Neuronal stem cell (in vitro differentiated cells): Measurements from ENCODE around the gene ALKBH5. TPM values are rescaled to one million over a fixed set of nuclear protein-coding genes. Genes with fewer than 3 reads are reported as not detected.
A peak's percentile ranks its signal among the peaks of the same experiment; 100 is the strongest.

Experiments
- DNase-seq: peaks from one replicate; pipeline ENCODE4 v3.0.0-alpha.2; 2013; ENCODE audit warnings: low spot score
- H2AFZ ChIP-seq: one replicate; pipeline ENCODE4 v1.6.1; 2013; ENCODE audit warnings: mild to moderate bottlenecking, low read length, inconsistent platforms
- H2AK5ac ChIP-seq: 2 replicates; pipeline ENCODE4 v1.6.1; 2013; ENCODE audit warnings: low read depth, mild to moderate bottlenecking, inconsistent platforms, low read length, moderate library complexity, mixed read lengths
- H2BK120ac ChIP-seq: 2 replicates; pipeline ENCODE4 v1.6.1; 2013; ENCODE audit warnings: low read depth, mild to moderate bottlenecking, inconsistent platforms, low read length, moderate library complexity, mixed read lengths
- H2BK12ac ChIP-seq: one replicate; pipeline ENCODE4 v1.6.1; 2013; ENCODE audit warnings: low read length, inconsistent platforms
- H2BK15ac ChIP-seq: 2 replicates; pipeline ENCODE4 v1.6.1; 2013; ENCODE audit warnings: mild to moderate bottlenecking, low read length, inconsistent platforms, mixed read lengths
- H2BK5ac ChIP-seq: one replicate; pipeline ENCODE4 v1.6.1; 2013; ENCODE audit warnings: inconsistent platforms, mild to moderate bottlenecking, low read length, moderate library complexity
- H3K14ac ChIP-seq: one replicate; pipeline ENCODE4 v1.6.1; 2013; ENCODE audit warnings: low read length, inconsistent platforms
- H3K18ac ChIP-seq: 2 replicates; pipeline ENCODE4 v1.6.1; 2013; ENCODE audit warnings: low read length, inconsistent platforms
- H3K23ac ChIP-seq: 2 replicates; pipeline ENCODE4 v1.6.1; 2013; ENCODE audit warnings: low read depth, mild to moderate bottlenecking, mixed read lengths, low read length, inconsistent platforms; ENCODE audit not compliant: poor library complexity
- H3K27ac ChIP-seq: replicated peaks from 3 replicates; pipeline ENCODE4 v1.5.1; 2013; ENCODE audit warnings: low read length, inconsistent platforms
- H3K27me3 ChIP-seq, 3 experiments: 2 replicates each; pipeline ENCODE4 v1.6.1; 2013; ENCODE audit warnings: low read length in 3 of 3, mild to moderate bottlenecking in 2 of 3, inconsistent platforms in 1 of 3, low read depth in 1 of 3, mixed read lengths in 1 of 3, moderate library complexity in 1 of 3; ENCODE audit not compliant: control insufficient read depth in 3 of 3, insufficient read depth in 3 of 3
- H3K36me3 ChIP-seq, 2 donors: replicated peaks in 1 of 2; 2 replicates each; pipeline ENCODE4 v1.6.1; 2013; ENCODE audit warnings: low read length in 2 of 2; ENCODE audit not compliant: control insufficient read depth in 2 of 2, insufficient read depth in 2 of 2
- H3K4ac ChIP-seq: 2 replicates; pipeline ENCODE4 v1.6.1; 2013; ENCODE audit warnings: inconsistent platforms, mild to moderate bottlenecking, low read length, moderate library complexity
- H3K4me1 ChIP-seq, 2 donors: 1 replicate in 1 of 2; 2 replicates in 1 of 2; pipeline ENCODE4 v1.6.1; 2013; ENCODE audit warnings: low read length in 2 of 2, low read depth in 1 of 2; ENCODE audit not compliant: control insufficient read depth in 2 of 2, insufficient read depth in 1 of 2
- H3K4me2 ChIP-seq: one replicate; pipeline ENCODE4 v1.6.1; 2013; ENCODE audit warnings: mild to moderate bottlenecking, low read length, inconsistent platforms; ENCODE audit not compliant: insufficient read depth, poor library complexity, severe bottlenecking
- H3K4me3 ChIP-seq, 2 donors: 2 replicates each; pipeline ENCODE4 v1.5.1; 2013; ENCODE audit warnings: low read length in 2 of 2, mild to moderate bottlenecking in 2 of 2, inconsistent platforms in 1 of 2, moderate library complexity in 1 of 2
- H3K79me1 ChIP-seq: one replicate; pipeline ENCODE4 v1.6.1; 2013; ENCODE audit warnings: low read depth, mild to moderate bottlenecking, inconsistent platforms, low read length, moderate library complexity
- H3K9ac ChIP-seq: one replicate; pipeline ENCODE4 v1.6.1; 2013; ENCODE audit warnings: mild to moderate bottlenecking, low read depth, low read length, inconsistent platforms; ENCODE audit not compliant: poor library complexity
- H3K9me3 ChIP-seq, 2 donors: replicated peaks in 1 of 2; 2 replicates each; pipeline versions ENCODE3 to v1.6.1; 2013; ENCODE audit warnings: low read length in 2 of 2, mild to moderate bottlenecking in 2 of 2, inconsistent platforms in 1 of 2, low read depth in 1 of 2, mixed read lengths in 1 of 2, moderate library complexity in 1 of 2; ENCODE audit not compliant: control insufficient read depth in 2 of 2, insufficient read depth in 1 of 2
- H4K8ac ChIP-seq: one replicate; pipeline ENCODE4 v1.6.1; 2013; ENCODE audit warnings: low read depth, mild to moderate bottlenecking, inconsistent platforms, low read length, moderate library complexity
- H4K91ac ChIP-seq: one replicate; pipeline ENCODE4 v1.6.1; 2013; ENCODE audit warnings: low read length, low read depth, mild to moderate bottlenecking, inconsistent platforms; ENCODE audit not compliant: poor library complexity
- WGBS, 2 donors: extraction: QIAGEN DNeasy Blood & Tissue Kit; methylation state at CpG; one replicate each; pipeline ENCODE4 v1.1.7; 2013; ENCODE audit warnings: missing lambda C conversion rate in 2 of 2, mixed read lengths in 1 of 2; ENCODE audit not compliant: insufficient read length in 2 of 2, insufficient replicate concordance in 1 of 2; ENCODE audit errors: extremely low coverage in 2 of 2; 5-methylcytosine and 5-hydroxymethylcytosine counted together
- polyA plus RNA-seq, 2 experiments: library from polyadenylated mRNA; stranded (reverse); fragments of 200-250 nt; gene quantifications; one replicate each; pipeline ENCODE4 v1.2.3, GENCODE V29; 2013

The ALKBH5 gene
- polyA plus RNA-seq (2013, experiment 1 of 2) = 74.3 TPM
- polyA plus RNA-seq (2013, experiment 2 of 2) = 79.4 TPM

DNA sequence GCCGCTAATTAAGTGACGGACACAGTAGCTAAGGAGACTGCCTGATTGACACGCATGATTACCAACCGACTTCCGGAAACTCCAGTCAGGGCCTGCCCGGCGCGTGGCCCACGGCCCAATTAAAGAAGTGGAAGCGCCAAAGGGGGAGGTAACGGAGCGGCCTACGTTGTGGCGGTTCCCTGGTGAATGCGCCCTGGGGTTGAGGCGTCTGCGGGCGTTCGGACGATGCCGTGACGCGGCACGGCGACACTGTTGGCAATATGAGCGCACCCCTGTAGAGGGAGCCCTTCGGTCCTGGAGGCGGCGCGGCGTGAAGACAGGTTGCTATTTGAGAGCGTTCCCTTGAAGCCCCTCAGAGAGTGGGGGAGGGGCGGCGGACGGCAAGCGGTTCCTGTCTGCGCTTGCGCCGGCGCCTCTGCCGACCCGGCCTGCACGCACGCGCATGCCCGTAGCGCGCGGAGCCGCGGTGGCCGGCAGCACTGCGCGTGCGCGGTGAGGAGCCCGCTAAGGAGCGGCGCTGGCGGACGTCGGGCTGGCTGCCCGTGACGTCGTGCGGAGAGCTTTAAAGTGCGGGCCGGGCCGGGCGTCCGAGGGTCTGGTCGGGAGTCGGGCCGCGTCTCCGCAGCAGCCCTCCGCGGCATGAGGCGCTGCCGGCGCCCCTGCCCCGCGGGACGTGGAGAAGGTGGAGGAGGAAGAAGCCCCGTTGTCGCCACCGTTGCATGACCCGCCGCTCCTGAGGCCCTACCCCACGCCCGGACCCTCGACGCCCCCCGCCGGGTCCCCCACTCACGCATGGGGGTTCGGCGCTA, at the start of gene ALKBH5:
ALKBH5 (plus strand) TSS at position 495 of the 809 bp plus-strand sequence. CDS start 416 bp downstream, outside the sequence.
- Histone ChIP-seq H3K9ac (peak within 1 kb of the TSS; percentile 100), H3K27me3 (no peaks in the 10 kb centered on the region), H2BK12ac (no peak within 1 kb of the TSS), H3K18ac (peak within 1 kb of the TSS; percentile 99), H3K36me3 (peaks cover 18 to 36% of the 10 kb centered on the region in 2 donors), H2BK15ac (no peak within 1 kb of the TSS), H3K4me1 (peaks cover 33 to 39% of the 10 kb centered on the region in 2 donors), H2AK5ac (peak within 1 kb of the TSS; percentile 77), H4K91ac (no peak within 1 kb of the TSS), H3K9me3 (no peaks in the 10 kb centered on the region), H4K8ac (no peak within 1 kb of the TSS), H3K4ac (no peak within 1 kb of the TSS), H3K4me3 (peak within 1 kb of the TSS; percentile 89 to 97), H2BK5ac (peak within 1 kb of the TSS; percentile 97), H3K4me2 (peak within 1 kb of the TSS; percentile 99), H3K14ac (peak within 1 kb of the TSS; percentile 97), H2AFZ (peak within 1 kb of the TSS; percentile 95), H3K27ac (peak within 1 kb of the TSS; percentile 100), H3K79me1 (peaks cover 7% of the 10 kb centered on the region), H2BK120ac (no peak within 1 kb of the TSS), H3K23ac (peak within 1 kb of the TSS; percentile 96)
- no CpG with 5 or more reads among the region's 98 CpGs for WGBS, 2 donors
- DNase-seq = peak; percentile 99

DNA sequence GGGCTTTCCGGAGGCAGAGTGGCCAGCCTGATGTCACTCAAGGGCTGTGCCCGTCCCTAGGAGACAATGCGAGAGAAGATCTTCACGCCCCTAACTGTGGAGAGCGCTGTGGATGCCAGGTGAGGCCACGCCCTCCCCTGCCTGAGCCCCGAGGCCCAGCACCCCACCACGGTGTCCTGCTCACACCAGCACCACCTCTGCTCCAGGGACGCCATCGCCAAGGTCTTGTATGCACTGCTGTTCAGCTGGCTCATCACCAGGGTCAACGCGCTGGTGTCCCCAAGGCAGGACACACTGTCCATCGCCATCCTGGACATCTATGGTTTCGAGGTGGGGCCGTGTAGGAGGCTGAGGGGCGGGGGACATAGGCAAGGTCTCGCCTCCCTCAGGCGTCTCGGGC, 47.3 kb upstream of the ALKBH5 start:
- Histone ChIP-seq H3K79me1 (no peaks in the 10 kb centered on the region), H3K4me3 (no peak overlapping the region), H3K4ac (no peak overlapping the region), H2BK12ac (no peak overlapping the region), H3K9ac (peak overlapping the region; percentile 74), H3K9me3 (no peaks in the 10 kb centered on the region), H2BK5ac (no peak overlapping the region), H3K18ac (peak overlapping the region; percentile 23), H3K23ac (peak overlapping the region; percentile 73), H3K27me3 (peaks cover 0 to 31% (median 0%) of the 10 kb centered on the region in 3 experiments), H3K36me3 (no peaks in the 10 kb centered on the region), H2AFZ (no peak overlapping the region), H3K4me2 (no peak overlapping the region), H3K27ac (no peak overlapping the region), H2BK15ac (peak overlapping the region; percentile 38), H3K4me1 (no peaks in the 10 kb centered on the region), H2BK120ac (no peak overlapping the region), H2AK5ac (peak overlapping the region; percentile 77), H4K8ac (peak overlapping the region; percentile 88), H4K91ac (peak overlapping the region; percentile 60), H3K14ac (peak overlapping the region; percentile 10)
- no peak for DNase-seq
- no CpG with 5 or more reads among the region's 19 CpGs for WGBS, 2 donors

DNA sequence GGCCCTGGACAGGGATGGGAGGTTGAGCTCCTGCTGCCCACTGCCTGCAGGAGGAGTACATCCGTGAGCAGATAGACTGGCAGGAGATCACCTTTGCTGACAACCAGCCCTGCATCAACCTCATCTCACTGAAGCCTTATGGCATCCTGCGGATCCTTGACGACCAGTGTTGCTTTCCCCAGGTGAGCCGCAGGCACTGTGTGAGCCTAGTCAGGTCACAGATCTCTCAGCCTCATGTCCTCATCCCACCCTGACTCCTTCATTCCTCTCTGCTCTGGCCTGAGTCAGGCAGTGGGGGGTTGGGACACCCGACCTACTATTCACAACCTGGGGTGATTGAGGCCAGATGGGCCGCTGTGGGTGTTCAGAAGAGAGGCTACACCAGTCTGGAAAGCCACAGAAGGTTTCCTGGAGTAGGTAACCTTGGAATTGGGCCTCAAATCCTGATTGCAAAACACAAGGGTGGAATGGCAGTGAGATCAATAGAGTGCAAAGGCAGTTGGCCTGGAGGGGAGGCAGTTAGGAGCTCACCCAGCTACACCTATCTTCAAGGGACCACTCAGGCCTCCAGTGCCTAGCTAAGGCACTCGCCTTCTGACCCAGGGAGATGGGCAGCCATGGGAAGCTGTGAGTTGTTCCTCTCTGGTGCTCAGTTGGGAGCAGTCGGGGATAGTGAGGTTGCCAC, 45.4 kb upstream of the ALKBH5 start:
- no CpG with 5 or more reads among the region's 8 CpGs for WGBS, 2 donors

DNA sequence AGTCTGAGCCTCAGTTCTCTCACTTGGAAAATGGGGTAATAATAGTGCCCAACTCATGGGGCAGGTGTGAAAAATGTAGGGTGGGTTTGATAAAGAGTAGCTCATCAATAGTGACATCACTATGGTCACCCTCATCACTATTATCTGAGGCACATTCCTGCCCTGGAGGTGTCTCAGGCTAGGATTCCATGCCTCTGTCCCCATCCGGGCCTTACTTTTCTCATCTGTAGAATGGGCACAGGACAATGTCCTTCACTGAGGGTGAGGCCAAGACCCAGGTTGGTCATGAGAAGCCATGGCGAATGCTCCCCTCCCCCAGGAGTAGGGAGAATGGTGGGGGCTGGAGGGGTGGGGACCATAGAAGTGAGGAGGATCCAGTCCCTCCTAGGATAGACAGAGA, 44.5 kb upstream of the ALKBH5 start:
- H2AFZ ChIP-seq = no peak overlapping the region
- no peak overlapping the region for H2BK12ac ChIP-seq
- H2BK15ac ChIP-seq = no peak overlapping the region
- DNase-seq = no peak
- H4K91ac ChIP-seq = no peak overlapping the region
- no CpG with 5 or more reads among the region's 2 CpGs for WGBS, 2 donors
- H4K8ac ChIP-seq = no peak overlapping the region
- peaks cover 0 to 2% of the 10 kb centered on the region in 2 donors for H3K4me1 ChIP-seq
- H3K4ac ChIP-seq = no peak overlapping the region
- H2BK5ac ChIP-seq = no peak overlapping the region
- H3K9ac ChIP-seq = no peak overlapping the region
- no peaks in the 10 kb centered on the region for H3K79me1 ChIP-seq
- H3K4me3 ChIP-seq = no peak overlapping the region
- H3K4me2 ChIP-seq = no peak overlapping the region
- H3K9me3 ChIP-seq = no peaks in the 10 kb centered on the region
- H3K18ac ChIP-seq = no peak overlapping the region
- no peak overlapping the region for H2BK120ac ChIP-seq
- H2AK5ac ChIP-seq = no peak overlapping the region
- no peak overlapping the region for H3K14ac ChIP-seq
- H3K36me3 ChIP-seq = no peaks in the 10 kb centered on the region
- no peak overlapping the region for H3K27ac ChIP-seq
- H3K23ac ChIP-seq = peak overlapping the region; percentile 5
- H3K27me3 ChIP-seq = peaks cover 0 to 10% (median 0%) of the 10 kb centered on the region in 3 experiments

More for the DNA sequence above, 45.4 kb upstream of the ALKBH5 start:
- Histone ChIP-seq H3K36me3 (no peaks in the 10 kb centered on the region), H3K4me1 (peaks cover 0 to under 1% of the 10 kb centered on the region in 2 donors), H3K4me3 (peak overlapping the region in 1 of 2 donors; percentile 2), H2BK120ac (no peak overlapping the region), H3K18ac (no peak overlapping the region), H2BK12ac (no peak overlapping the region), H4K91ac (peak overlapping the region; percentile 34), H2AK5ac (no peak overlapping the region), H3K4me2 (no peak overlapping the region), H3K9ac (no peak overlapping the region), H3K9me3 (no peaks in the 10 kb centered on the region), H3K4ac (no peak overlapping the region), H3K23ac (no peak overlapping the region), H2AFZ (no peak overlapping the region), H2BK15ac (no peak overlapping the region), H4K8ac (no peak overlapping the region), H3K14ac (no peak overlapping the region), H2BK5ac (no peak overlapping the region), H3K79me1 (no peaks in the 10 kb centered on the region), H3K27ac (no peak overlapping the region), H3K27me3 (peaks cover 0 to 13% (median 0%) of the 10 kb centered on the region in 3 experiments)
- no peak for DNase-seq
